ENCODE measurements around the gene AGAP1.

DNA sequence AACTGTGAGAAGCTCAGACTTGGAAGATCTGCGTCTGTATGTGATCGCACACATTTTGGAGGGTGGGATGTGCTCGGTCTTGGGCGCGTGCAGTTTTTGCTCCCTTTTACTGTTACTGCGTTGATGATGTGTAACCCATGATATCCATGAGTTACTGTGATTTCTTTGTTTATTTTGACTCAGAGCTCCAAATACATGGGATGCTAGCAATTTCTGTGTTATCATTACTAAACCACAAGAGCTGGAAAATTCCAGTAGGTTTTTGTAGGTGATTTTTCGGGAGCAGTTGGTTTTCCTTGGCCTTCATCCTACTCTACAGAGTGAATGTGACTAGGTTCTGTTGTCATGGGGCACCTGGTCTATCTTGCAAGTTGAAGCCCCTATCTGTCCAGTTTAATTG lies 124.2 kb downstream of the AGAP1 start:
- TF ChIP-seq POLR2A (IDR thresholded peaks at IDR 0.05), result no peak
- TF ChIP-seq, protein P1, sequence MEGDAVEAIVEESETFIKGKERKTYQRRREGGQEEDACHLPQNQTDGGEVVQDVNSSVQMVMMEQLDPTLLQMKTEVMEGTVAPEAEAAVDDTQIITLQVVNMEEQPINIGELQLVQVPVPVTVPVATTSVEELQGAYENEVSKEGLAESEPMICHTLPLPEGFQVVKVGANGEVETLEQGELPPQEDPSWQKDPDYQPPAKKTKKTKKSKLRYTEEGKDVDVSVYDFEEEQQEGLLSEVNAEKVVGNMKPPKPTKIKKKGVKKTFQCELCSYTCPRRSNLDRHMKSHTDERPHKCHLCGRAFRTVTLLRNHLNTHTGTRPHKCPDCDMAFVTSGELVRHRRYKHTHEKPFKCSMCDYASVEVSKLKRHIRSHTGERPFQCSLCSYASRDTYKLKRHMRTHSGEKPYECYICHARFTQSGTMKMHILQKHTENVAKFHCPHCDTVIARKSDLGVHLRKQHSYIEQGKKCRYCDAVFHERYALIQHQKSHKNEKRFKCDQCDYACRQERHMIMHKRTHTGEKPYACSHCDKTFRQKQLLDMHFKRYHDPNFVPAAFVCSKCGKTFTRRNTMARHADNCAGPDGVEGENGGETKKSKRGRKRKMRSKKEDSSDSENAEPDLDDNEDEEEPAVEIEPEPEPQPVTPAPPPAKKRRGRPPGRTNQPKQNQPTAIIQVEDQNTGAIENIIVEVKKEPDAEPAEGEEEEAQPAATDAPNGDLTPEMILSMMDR (IDR thresholded peaks at IDR 0.05), result no peak
